Panc1 (cell line): ENCODE measurements around the gene ATRNL1.

ENCODE experiments used
- CTCF ChIP-seq: fragments of 450-650 bp; IDR thresholded peaks from 2 replicates; pipeline ENCODE4 v1.5.1; 2017; ENCODE audit warnings: mild to moderate bottlenecking
- POLR2AphosphoS5 ChIP-seq: IDR thresholded peaks from 2 replicates; pipeline ENCODE4 v1.6.1; 2012; ENCODE audit warnings: mild to moderate bottlenecking, low read depth, low read length, moderate library complexity
- TF ChIP-seq, protein P1 (sequence below), 2 experiments: IDR thresholded peaks; 2 replicates each; pipeline ENCODE4 v1.6.1; 2011 to 2012; ENCODE audit warnings: low read depth in 2 of 2, control low read depth in 1 of 2, low read length in 1 of 2, mild to moderate bottlenecking in 1 of 2, moderate library complexity in 1 of 2; ENCODE audit not compliant: insufficient read depth in 1 of 2

GRCh38 chr10:115300080-115300479 is 206.9 kb downstream of the ATRNL1 start:
- TF ChIP-seq CTCF: no peak
- no peak for TF ChIP-seq POLR2AphosphoS5
- TF ChIP-seq, protein P1, sequence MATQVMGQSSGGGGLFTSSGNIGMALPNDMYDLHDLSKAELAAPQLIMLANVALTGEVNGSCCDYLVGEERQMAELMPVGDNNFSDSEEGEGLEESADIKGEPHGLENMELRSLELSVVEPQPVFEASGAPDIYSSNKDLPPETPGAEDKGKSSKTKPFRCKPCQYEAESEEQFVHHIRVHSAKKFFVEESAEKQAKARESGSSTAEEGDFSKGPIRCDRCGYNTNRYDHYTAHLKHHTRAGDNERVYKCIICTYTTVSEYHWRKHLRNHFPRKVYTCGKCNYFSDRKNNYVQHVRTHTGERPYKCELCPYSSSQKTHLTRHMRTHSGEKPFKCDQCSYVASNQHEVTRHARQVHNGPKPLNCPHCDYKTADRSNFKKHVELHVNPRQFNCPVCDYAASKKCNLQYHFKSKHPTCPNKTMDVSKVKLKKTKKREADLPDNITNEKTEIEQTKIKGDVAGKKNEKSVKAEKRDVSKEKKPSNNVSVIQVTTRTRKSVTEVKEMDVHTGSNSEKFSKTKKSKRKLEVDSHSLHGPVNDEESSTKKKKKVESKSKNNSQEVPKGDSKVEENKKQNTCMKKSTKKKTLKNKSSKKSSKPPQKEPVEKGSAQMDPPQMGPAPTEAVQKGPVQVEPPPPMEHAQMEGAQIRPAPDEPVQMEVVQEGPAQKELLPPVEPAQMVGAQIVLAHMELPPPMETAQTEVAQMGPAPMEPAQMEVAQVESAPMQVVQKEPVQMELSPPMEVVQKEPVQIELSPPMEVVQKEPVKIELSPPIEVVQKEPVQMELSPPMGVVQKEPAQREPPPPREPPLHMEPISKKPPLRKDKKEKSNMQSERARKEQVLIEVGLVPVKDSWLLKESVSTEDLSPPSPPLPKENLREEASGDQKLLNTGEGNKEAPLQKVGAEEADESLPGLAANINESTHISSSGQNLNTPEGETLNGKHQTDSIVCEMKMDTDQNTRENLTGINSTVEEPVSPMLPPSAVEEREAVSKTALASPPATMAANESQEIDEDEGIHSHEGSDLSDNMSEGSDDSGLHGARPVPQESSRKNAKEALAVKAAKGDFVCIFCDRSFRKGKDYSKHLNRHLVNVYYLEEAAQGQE (IDR thresholded peaks at IDR 0.05; ENCODE audit: insufficient read depth in 1 of 2, low read depth in 2 of 2, low read length in 1 of 2): no peak
